HG03378 (cell line): ENCODE results near the gene COASY.
"Not testable (repeated sequence)": the region's sequence is repeated elsewhere in the genome, so short reads cannot be mapped to it uniquely, and the experiment has no call there.

Experiments
- ATAC-seq: cut with Tn5 transposase; IDR thresholded peaks from one replicate; pipeline ENCODE4 v1.9.1; 2021; ENCODE audit warnings: mild to moderate bottlenecking, moderate library complexity; ENCODE audit not compliant: unreplicated experiment

Gene COASY

GRCh38 chr17:42552736-42553135 is 9.2 kb upstream of the COASY start, which contains the start of gene HSD17B1:
Gene HSD17B1 (plus strand): TSS chr17:42552923. CDS start chr17:42552934, 11 bp downstream.
- ATAC-seq: not testable (repeated sequence)

GRCh38 chr17:42553161-42553818 is 8.7 kb upstream of the COASY start:
- no peak for ATAC-seq

- no peak for ATAC-seq
Observed at GRCh38 chr17:42553866-42554249, 8.1 kb upstream of the COASY start.

GRCh38 chr17:42554250-42555121 is 7.5 kb upstream of the COASY start:
- ATAC-seq: no peak

- no peak for ATAC-seq
Observed at GRCh38 chr17:42555122-42555622, 6.8 kb upstream of the COASY start.

GRCh38 chr17:42555961-42556617 is 5.9 kb upstream of the COASY start:
- ATAC-seq: not testable (repeated sequence)

- no peak for ATAC-seq
Observed at GRCh38 chr17:42559075-42559474, 2.9 kb upstream of the COASY start.

- ATAC-seq: no peak
Observed at GRCh38 chr17:42560246-42560645, 1.7 kb upstream of the COASY start.

GRCh38 chr17:42562388-42563142 is 617 bp downstream of the COASY start:
- no peak for ATAC-seq

GRCh38 chr17:42563143-42563509 is 1.2 kb downstream of the COASY start:
- ATAC-seq: no peak

- ATAC-seq: no peak
Observed at GRCh38 chr17:42563543-42563942, 1.6 kb downstream of the COASY start.

- no peak for ATAC-seq
Observed at GRCh38 chr17:42563950-42564349, 2.0 kb downstream of the COASY start.

GRCh38 chr17:42564815-42565522 is 3.0 kb downstream of the COASY start:
- no peak for ATAC-seq

- ATAC-seq: no peak
Observed at GRCh38 chr17:42565523-42566214, 3.7 kb downstream of the COASY start.

GRCh38 chr17:42566215-42566882 is 4.4 kb downstream of the COASY start:
- ATAC-seq: no peak

GRCh38 chr17:42566883-42567573 is 5.1 kb downstream of the COASY start, which contains the start of gene MLX:
Gene MLX (plus strand): TSS chr17:42567100. CDS start chr17:42567125, 25 bp downstream.
- peak; percentile 48 for ATAC-seq

GRCh38 chr17:42568341-42569111 is 6.6 kb downstream of the COASY start:
- no peak for ATAC-seq
